Stimulated activated CD4-positive, alpha-beta T cell treated with anti-CD3 and anti-CD28 coated beads, Interleukin-4, amount 100 ng/mL, for 4 hours (primary cell): ENCODE data around the gene INPP5D.
"Not testable (repeated sequence)": the region's sequence is repeated elsewhere in the genome, so short reads cannot be mapped to it uniquely, and the experiment has no call there.

ENCODE experiments used
- DNase-seq, 2 experiments: peaks; one replicate each; pipeline ENCODE4 v3.0.0-alpha.2; 2020

The INPP5D gene

DNA sequence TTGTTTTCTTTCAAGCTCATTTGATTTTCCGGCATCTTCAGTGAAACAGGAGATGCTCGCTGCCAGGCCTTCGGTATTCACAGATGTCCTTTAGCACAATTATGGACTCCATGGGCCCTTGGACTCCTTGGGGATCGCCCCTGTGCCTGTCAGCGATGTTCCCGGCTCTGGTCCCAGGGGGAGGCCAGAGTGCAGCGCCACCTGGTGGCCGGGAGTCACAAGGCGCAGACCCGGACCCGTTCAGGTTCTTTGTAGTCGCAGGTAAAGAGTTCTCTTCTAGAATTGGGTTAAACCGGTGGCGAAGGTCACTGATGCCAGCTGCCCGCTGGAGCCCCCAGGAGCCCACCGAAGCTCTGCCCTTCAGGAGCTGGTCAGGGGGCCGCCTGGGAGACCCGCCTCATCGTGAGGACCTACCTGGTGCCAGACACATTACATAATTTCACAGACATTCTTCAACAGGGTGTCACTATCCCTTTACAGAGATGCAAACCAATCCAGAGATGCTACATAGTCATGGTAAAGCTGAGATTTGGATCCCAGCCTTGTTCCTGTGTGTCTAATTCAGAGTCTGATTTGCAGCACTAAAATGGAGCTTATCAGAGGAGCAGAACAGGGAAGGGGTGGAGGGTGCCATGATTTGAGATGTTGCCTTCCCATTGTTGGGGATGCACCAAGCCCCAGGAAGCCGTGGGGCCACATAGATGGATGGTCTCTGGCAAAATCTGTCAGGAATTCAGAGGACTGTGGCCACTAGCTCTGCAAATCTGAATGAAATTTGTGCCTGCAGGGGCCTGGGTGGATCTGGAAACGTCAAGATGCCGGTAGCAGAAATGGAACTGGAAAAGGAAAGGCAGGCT is 6.0 kb upstream of the INPP5D start:
- DNase-seq = peak; percentile 53 to 79

DNA sequence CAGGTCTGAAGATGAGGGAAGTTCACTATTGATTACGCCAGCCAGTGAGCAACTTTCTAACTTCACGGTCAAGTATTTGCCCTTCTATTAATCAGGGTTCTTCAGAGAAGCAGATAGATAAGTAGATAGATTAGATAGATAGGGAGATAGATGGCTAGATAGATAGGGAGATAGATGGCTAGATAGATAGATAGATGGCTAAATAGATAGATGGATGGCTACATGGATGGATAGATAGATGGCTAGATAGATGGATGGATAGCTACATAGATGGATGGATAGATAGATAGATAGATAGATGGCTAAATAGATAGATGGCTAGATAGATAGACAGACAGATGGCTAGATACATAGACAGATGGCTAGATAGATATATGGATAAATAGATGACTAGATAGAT is 4.8 kb upstream of the INPP5D start:
- DNase-seq = no peak

DNA sequence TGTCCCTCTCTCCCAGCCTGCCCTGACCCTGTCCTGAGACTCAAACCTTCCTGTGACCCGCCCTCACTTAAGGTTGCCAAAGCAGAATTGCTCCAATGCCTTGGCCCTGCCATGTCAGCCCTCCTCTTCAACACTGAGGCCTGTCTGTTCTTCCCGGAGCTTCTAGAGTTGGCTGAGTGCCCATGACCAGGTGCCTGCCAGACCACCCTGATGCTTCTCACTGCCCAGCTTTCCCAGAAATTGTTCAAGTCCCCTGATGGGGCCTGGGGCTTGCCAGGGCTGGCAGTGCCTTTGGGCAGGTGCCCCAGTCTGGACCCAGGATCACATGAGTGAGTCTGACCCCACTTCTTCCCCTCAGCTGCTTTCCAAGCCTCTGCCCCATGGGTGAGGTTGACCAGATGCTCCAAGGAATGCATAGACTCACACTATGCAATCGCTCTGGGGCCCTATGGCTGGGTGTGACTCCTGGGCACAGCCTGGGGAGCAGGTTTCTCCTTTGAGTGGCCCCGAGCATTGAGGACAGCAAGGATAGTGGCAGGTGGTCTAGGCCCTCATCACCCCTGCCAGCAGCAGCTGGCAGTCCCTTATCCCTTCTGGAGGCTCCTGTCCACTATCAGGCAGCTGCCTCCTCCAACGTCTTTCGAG is 3.1 kb upstream of the INPP5D start:
- DNase-seq = no peak

DNA sequence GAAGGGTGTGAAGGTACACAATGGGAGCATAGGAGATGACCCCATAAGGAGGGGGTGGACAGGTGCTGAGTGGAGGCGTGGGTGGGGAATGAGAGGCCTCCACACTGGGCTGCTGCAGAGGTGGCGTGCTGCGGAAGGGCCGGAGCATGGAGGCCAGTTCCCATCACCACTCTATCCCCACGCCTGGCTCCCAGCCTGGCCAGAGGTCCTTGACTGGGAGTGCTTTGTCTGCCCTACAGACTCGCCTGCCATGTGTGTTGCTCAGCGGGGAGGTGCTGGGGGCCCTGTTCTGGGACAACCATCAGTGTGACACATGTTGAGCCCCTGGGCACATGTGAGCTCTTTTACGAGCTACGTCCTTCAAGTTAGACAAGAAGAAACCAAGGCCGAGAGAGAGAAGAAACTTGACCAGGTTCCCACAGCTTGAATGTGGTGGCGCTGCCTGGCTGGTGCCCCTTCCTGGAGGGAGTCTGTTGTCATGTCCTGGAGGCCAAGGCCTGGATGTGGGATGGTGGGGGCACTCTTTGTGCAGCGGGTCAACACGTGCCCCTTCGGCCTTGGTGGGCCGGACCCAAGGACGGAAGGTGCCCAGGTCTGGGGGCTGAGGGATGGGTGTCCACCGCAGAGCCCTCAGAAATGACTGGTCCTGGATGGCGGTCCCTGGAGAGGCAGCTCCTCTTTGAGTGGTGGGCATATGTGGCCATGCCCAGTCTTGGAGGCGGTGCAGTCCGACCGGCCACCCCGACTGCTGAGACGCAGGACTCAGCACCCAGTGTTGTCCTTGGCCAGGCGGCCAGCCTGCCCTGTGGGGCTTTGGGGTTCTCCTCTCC is 1.2 kb upstream of the INPP5D start:
- no peak for DNase-seq

DNA sequence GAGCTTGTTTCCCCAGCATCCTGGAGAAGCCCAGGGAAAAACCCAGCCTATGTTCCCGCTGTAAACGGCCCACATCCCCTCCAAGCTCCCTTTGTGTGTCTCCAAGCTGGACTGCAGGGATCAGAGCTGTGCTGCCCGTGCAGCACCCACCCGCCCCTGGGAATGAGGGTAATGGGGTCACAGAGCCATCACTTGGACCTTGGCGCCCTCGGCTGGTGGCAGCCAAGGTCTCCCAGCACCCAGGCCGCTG is 670 bp upstream of the INPP5D start:
- no peak for DNase-seq

DNA sequence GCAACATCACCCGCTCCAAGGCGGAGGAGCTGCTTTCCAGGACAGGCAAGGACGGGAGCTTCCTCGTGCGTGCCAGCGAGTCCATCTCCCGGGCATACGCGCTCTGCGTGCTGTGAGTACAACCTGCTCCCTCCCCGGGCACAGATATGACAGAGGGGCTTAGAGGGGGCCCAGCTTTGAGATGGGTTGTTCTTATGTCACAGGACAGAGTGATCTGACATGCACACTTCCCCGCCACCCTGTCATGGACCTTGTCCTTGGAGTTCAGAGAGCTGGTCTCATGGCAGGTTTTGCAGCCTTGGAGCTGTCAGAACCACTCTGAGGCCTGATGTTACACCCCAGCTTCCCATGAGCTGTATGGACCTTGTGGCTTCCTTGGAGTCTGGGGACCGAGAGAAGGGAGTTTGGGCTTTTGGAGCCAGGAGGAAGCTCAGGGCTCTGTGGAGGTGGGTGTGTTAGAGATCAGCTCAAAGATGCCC is 398 bp downstream of the INPP5D start:
- DNase-seq = no peak

DNA sequence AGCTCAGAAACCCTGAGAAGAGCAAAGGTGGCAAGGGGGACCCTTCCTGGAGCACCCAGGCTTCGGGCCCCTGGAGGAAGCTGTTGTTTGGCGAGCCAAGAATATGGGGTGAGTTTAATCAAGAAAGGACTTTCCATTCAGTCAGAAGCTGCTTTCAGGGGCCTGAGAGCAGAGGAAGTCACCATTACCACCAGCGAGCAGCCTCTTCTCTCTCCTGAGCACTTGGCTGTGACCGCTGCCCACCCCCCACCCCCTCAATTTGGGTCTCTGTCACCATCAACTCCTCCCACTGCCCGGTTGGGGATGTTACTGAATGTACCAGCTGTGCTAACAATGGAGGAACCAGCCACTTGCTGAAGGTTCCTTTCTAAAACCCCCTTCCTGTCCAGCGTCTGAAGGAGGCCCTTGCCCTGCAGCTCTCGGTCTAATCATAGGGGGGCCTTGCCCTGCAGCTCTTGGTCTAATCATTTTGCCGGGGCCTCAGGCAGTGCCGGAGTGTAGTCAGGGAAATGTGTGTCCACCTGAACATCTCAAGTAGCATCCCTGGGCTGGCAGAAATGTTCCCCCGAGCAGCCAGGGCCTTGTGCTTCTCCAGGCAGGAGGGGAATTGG is 943 bp downstream of the INPP5D start:
- no peak for DNase-seq

DNA sequence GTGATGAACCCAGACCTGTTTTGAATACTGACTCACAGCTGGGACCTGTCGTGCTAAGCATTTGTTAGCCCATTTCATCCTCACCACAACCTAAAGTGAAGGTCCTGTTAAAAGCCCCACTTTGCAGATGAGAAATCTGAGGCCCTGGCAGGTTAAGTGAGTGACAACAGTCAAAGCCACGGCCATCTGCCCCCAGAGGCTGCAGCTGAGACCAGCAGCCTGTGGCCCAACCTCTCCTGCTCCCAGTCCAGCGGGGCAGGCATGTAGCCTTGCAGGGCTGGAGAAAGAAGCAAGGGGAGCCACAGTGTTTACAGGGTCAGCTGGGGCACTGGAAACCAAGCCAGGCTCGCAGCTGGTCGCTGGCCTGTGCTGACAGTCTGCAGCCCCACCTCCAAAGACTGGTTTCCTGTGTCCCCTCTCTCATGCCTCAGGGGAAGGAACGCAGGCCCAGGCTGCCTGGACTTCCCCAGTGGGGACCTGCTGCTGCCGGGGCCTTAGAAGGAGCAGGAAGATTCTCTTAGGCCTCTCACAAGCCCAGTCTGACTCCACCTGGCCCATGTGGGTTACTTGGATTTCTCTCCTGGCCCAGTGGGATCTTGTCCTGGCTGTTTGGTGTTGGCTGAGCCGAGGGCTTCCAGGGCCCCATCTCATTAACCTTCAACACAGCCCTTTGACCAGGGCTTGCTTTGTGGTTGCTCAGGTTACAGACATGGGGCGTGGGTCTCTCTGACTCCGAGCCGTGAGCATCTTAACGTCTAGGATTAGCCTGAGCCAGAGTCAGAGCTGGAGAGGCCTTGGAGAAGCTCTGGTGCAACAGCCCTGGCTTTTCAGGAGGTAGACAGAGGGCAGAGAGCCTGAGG is 1.7 kb downstream of the INPP5D start:
- DNase-seq = no peak

DNA sequence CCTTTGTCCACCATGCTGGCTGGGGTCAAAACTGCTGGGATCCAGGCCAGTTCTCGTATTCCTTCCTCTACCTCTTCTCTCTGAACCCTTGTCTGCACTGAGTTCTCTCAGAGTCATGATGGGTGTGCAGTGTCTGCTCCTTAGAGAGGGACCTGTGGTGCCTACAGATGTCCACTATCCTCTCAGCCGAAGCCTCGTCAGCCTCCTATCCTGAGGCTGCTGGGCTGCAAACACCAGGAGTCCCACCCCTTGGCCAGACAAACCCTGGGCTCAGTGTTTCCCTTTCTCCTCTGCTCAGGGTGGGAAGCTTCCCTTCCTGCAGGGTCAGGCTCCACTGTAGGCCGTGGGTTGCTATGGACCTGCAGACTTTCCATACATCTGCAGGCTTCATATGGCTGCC is 2.3 kb downstream of the INPP5D start:
- DNase-seq = no peak

DNA sequence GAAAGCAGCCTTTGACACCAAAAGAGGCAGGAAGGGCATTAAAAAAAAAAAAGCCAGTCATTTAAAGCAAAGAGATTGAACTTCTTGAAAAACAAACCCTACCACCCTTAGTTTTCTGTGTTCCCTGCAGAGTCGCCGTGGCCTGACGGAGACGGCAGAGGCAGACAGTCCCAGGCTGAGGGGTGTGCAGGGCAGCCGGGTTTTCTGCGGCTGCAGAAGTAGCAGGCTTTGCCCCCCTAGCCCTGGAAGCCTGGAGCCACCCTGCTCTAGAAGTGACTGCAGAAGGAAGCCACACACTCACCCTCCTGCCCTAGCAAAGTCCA is 2.8 kb downstream of the INPP5D start:
- no peak for DNase-seq

DNA sequence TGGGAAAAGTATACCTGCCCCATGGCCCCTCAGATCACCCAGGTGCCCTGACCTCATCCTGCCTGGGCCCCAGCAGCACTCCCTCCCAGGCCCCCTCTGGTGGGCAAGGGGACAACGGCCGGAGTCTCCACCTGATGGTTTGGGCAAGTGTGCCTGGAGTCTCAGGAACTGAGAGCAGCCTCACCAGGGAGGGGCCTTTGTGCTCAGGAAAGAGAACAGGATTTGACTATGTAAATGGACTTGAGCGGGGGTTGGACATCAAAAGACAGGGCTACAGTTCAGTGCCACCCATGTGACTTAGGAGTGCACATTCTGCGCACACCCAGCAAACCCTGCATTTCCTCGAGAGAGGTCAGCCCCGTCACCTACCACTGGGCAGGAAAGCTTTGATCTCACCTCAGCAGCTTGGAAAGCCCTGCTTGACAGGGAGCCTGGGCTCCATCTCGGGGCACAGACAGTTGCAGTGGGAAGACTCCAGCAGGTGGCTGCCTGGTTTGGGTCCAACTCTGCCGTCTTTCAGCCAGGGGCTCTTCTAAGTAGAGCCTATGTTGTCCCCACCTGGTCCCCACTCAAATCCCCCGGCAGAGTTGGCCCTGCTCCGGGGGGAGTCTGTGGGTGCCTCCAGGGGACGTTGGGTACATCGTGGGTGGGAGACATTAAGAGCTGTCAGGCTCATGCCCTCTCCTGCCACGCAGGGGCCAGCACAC is 3.3 kb downstream of the INPP5D start:
- DNase-seq = no peak

DNA sequence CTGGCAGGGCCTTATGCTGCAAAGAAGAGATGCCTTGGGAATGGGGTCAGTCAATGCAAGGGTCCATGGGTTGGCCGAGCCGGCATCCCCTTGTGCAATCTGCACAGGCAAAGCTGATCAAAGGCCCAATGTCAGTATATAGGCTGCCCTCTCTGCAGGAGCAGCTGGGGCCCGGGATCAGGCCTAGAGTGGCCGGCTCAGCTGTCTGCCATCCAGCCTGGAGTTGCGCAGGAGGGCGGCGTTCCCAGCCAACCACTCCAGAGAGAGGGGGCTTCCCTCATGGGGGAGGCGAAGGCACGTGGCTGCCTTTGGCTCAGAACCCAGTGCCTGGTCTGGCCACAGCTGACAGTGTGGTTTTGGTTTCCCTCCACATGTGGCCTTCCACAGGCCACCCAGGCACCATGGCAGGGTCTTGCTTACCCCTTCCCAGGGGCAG is 3.9 kb downstream of the INPP5D start:
- no peak for DNase-seq

DNA sequence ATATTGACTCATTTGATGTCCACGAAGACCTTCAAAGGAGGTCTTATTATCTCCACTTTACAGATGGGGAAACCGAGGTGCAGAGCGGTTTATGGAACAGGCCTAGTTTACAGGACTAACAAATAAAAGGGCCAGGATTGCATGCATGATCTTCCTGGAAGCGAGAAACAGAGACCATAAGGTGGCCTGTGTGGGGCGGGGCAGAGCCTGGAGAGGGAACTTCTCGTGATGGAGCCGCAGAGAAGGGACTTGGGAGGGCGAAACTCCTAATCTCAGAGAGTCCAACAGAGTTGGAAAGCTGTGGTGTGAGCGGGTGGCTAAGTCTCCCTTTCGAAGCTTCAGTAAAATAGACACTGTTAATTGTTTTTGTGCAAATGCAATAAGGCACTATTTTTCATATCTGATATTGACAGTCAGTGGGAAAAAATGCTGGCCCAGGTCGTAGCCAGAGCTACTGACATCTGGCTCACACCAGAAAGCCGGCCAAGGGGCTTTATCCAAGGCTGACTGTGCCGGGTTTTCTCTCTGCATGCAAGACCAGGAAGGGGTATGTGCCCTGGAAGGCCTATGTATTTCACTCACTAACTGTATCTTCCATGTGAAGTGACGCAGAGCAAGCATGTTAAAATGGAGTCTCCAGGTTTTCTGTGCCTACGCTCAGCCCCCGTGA is 4.5 kb downstream of the INPP5D start:
- no peak for DNase-seq

DNA sequence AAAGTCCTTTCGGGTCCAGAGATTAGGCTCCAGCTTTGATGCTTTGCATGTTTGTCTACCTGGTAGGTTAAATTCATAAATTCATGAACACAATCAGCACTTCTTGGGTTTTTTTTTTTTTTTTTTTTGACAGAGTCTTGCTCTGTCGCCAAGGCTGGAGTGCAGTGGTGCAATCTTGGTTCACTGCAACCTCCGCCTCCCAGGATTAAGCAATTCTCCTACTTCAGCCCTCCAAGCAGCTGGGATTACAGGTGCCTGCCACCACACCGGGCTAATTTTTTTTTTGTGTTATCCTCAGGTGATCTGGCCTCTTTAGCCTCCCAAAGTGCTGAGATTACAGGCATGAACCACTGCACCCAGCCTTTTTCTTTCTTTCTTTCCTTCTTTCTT is 5.1 kb downstream of the INPP5D start:
- not testable (repeated sequence) for DNase-seq

DNA sequence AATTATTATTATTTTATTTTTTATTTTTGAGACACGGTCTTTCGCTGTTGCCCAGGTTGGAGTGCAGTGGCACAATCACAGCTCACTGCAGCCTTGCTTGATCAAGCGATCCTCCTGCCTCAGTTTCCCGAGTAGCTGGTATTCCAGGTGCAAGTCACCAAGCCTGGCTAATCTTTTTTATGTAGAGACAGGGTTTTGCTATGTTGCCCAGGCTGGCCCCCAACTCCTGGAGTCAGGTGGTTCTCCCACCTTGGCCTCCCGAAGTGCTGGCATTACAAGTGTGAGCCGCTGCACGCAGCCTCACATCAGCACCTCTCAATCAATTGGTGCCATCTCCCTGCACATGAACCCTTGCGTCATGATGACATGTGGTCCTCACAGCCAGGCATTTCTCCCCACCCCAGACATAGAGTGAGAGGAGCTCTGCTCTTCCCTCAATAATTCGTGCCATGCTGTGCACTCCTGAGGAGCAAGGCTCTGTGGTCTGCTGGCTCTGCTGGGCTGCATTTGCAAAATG is 5.9 kb downstream of the INPP5D start:
- DNase-seq = no peak

DNA sequence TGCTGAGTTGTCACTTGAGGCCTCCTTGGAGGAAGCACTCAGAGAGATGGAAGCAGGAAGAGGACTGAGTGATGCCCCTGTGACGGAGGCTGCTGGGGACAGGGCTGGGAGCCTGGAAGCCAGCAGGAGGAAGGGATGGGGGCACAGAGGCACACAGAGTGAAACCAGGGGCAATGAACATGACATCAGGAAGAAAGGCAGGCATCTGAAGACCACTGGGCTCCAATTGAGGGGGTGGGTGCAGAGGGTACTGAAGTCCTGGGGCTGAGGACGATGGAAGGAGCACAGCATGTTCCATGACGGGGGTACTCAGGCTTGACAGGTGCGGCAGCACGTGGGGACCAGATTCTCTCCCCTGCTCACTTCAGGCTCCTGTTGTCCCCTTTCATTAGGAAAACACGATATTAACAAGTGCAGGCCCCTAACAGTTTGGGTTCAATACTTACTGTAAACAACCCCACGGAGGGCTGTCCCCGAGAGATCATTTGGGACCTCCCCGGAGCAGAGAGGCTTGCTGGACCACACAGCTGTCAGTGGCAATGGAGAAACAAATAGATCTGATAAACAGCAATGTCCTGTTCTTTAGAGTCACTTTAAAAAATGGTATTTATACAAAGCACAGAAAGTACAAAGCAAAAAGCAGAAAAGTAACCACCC is 8.7 kb downstream of the INPP5D start:
- no peak for DNase-seq

DNA sequence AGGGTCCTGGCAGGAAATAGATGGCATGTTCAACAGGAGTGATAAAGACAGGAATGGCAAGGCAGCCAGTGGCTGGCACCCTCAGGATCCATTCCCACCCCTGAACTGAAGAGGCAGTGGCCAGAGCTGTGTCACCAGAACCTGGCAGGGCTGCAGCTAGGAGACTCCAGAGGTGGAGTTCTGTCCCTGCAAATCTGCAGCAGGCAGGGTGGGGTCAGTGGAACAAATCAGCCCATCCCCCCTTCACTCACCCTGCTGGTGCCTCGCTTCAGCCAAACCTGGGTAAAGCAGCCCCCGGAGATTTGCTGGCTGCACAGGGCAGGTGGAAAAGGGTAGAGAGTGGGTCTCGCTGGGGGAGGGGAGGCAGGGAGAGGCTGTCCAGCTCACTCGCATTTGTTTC is 12.7 kb downstream of the INPP5D start:
- no peak for DNase-seq

DNA sequence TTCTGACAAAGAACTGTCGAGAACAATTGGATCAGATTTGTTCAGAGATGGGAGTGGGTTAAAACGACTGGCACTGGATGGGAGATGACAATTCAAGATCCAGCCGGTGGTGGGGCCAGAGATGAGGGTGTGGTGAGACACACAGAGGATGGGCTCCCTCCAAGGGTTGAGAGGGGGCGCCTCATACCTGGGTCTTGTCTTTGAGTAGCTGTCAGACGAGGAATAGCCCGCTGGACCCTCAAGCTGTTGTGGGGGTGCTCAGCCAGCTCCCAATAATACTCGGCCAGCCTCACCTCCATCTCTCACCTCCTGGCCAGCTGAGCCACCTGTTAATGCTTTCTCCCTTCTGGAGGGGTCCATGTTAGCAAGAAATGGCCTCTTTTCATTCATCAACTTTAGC is 14.0 kb downstream of the INPP5D start:
- DNase-seq = no peak

DNA sequence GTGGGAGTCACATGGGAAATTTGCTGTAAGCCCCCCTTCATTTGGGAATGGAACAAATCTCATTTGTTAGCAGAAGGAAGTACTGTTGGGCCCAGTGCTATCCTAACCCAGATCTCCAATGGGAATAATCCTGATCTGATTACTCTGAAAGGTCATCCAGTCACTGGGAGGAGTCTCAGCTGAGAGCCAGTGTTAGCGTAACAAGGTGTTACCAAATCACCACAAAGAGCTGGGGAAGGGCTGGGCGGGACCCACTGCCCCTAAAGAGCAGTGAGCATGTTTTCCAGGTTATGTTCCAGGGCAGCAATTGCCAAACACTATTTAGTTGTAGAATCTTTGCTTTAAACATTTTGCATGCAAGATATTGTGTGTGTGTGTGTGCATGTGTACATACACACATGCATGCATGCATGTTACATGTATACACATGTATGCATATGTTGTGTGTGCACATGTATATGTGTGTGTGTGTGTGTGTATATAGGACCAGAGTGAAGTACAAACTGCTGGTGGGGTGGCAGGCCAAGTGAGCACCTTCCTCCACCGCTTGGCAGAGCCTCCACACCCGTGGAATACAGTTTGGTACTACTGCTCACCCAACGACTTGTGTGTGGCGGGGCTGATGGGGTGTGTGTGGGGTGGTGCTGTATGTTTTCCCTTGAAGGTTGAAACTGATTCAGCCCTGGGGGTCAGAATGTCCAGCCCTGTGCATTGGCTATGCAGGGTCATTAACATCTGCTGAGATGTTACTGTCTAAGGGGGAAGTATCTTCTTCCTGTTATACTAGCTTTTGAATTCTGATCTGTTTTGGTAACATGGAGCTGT is 15.2 kb downstream of the INPP5D start:
- no peak for DNase-seq

DNA sequence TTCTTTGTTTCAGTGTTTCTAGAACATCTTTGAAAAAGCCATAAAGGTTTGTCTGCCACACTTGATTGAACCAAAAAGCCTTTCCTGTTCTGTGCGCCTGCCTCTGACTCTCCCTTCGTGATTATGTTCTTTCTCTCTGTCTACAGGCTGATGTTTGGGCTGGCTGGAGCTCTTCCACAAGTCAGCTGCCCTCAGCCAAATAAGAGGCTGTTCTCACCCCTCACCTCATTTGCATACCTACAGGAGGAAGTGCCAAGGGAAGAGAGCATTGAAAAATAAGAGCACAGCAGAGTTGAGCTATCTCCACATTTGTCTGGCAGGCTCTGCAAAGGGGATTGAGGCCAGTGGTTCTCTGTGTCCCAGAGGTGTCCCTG is 15.8 kb downstream of the INPP5D start:
- no peak for DNase-seq
